Stimulated activated CD8-positive, alpha-beta memory T cell treated with anti-CD3 and anti-CD28 coated beads, Interleukin-15, amount 100 ng/mL, for 24 hours (primary cell): ENCODE data around the gene OR5M10.
"Not testable (repeated sequence)": the region's sequence is repeated elsewhere in the genome, so short reads cannot be mapped to it uniquely, and the experiment has no call there.

Experiments used
- DNase-seq: peaks from one replicate; pipeline ENCODE4 v3.0.0-alpha.2; 2020; ENCODE audit warnings: low read depth

The OR5M10 gene

GRCh38 chr11:56577621-56578020 is at the start of gene OR5M10:
Gene OR5M10, minus strand, starts transcription at chr11:56577721. Its CDS starts 0 bp downstream, at chr11:56577721.
- DNase-seq, result no peak

GRCh38 chr11:56625946-56626345 is 48.4 kb upstream of the OR5M10 start:
- no peak for DNase-seq

DNA sequence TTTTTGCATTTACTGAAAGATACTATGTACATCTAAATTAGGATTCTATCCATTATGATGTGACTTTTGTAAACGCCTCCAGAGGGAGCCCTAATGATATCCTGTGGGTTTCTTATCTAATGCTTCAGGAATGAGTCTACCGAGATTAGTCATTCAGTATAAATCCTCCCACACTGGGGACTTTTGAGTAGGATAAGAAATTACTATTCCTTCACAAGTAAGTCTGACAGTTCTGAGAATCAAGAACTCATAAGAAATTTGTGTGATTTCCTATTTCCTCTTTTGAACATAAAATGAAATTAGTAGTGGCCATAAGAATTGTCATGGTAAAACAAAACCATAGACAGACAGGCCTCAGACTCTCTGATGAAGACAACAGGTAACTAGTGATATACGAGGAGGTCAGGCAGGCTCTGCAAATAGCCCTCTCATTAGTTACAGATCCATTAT is 47.2 kb upstream of the OR5M10 start:
- DNase-seq, result no peak

GRCh38 chr11:56611174-56611573 is 33.7 kb upstream of the OR5M10 start:
- no peak for DNase-seq

DNA sequence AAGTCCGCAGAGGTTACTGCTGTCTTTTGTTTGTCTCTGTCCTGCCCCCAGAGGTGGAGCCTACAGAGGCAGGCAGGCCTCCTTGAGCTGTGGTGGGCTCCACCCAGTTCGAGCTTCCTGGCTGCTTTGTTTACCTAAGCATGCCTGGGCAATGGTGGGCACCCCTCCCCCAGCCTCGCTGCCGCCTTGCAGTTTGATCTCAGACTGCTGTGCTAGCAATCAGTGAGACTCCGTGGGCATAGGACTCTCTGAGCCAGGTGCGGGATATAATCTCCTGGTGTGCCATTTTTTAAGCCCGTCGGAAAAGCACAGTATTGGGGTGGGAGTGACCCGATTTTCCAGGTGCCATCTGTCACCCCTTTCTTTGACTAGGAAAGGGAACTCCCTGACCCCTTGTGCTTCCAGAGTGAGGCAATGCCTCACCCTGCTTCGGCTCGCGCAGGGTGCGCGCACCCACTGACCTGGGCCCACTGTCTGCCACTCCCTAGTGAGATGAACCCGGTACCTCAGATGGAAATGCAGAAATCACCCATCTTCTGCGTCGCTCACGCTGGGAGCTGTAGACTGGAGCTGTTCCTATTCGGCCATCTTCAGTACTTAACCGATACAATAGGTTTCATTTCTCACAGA is 14.7 kb upstream of the OR5M10 start:
- DNase-seq, result not testable (repeated sequence)

DNA sequence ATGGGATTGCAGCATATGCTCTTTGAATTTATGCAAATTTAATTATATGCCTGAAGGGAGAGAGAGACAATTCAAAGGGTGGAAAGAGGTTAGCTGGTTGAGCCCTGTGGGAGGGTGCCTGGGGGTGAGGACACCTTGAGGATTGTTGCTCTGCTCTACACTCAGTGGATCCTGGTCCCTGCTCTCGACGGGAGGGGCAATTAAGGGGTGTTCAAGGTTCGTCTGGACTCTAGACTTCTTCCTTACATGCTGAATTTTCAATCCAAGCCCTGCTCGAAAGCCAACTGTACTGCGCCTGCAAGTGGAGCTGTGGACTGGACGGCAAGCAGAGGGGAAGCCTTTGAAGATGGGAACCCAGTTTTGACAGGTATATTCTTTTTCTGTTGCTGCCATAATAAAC is 18.9 kb downstream of the OR5M10 start:
- no peak for DNase-seq

- DNase-seq, result not testable (repeated sequence)
Observed at GRCh38 chr11:56554691-56555090, 22.8 kb downstream of the OR5M10 start.

- no peak for DNase-seq
Observed at GRCh38 chr11:56545531-56545930, 32.0 kb downstream of the OR5M10 start.

DNA sequence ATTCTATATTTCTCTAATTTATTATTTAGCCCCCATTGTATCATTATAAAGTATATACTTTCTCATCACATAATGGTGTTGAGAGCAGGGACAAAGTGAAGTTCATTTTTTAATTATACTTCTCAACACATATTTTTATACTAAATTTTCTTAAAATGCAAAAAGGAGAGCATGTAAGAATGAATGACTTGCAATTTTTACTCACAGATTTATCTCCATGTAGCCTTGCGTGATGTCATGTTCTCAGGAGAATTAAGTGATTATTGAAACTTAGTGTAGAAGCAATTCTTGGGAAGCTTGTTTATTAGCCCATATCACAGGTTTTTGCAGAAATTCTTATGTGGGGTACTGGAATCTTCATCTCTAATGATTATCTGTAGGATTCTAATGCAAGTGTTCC is 33.8 kb downstream of the OR5M10 start:
- DNase-seq, result no peak

DNA sequence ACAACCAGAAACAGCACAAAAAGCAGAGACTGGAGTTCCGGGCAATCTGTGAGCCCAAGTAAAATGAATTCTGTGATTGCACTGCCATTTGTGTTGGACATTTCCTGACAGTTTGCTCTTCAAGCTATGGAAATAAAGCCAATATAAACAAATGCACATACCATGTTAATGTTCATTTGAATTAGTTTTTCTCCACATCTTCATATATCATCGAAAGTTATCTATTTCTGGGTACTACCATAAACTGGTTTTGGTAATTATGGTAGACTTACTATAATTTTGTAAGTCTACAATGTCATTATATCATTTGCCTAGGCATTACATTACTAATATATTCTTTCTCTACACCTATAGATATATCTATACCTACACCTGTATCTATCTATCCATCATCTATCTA is 34.4 kb downstream of the OR5M10 start, which contains the start of gene OR5M11:
OR5M11 (minus strand) TSS at position 101 of the 400 bp plus-strand sequence; CDS start at position 101, 0 bp downstream.
- no peak for DNase-seq

DNA sequence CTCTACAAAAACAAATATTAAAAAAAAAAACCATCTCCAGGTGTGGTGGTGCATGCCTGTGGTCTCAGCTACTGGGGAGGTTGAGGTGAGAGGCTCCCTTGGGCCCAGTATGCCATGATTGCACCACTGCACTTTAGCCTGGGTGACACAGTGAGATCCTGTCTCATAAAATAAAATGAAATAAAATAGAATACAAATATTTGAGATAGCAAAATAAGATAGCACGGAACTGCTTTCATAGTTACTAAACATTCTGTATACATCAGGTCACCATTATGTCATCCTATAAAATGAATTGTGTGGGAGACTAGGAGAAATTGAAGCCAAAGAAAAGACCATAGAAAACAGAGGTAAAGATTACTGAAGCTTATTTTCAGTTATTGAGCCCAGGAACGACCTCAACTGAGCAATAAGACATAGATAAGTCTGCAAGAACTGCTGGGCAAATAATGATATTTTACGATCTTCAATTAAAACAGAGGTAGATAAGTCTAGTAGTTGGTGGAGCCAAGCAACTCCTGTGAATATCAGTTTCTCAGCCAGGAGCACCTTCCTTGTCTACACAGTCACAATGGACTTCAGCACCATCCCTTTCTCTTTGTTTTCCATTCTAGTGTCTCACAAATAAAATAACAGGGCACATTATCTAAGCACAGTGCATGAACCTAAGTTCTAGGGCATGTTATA is 44.3 kb downstream of the OR5M10 start:
- DNase-seq, result no peak

DNA sequence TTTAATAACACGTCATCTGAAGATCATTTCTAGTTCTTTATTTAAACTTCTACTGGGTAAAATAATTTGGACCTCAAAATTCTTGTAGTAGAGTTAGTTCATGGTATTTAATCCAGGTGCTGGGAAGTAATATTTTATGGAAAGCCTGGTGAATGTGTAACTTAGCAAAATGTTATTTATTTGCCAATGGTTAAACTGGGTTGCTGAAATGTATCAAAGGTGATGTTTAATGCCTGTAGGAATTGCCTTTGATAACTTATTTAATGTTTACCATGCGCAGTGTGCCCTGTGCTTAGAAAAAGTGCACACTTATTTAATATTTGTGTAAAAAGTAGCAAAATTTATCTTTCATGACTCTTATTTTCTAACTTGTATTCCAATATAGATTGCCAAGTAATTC is 45.7 kb downstream of the OR5M10 start:
- DNase-seq, result no peak
